Right hindlimb (tissue), 1 donor: ENCODE data around the gene MAPK1.
A peak's percentile ranks its signal among the peaks of the same experiment; 100 is the strongest.

Experiments
- DNase-seq: peaks from one replicate; pipeline ENCODE4 v3.0.0-alpha.2; 2018

MAPK1 gene

DNA sequence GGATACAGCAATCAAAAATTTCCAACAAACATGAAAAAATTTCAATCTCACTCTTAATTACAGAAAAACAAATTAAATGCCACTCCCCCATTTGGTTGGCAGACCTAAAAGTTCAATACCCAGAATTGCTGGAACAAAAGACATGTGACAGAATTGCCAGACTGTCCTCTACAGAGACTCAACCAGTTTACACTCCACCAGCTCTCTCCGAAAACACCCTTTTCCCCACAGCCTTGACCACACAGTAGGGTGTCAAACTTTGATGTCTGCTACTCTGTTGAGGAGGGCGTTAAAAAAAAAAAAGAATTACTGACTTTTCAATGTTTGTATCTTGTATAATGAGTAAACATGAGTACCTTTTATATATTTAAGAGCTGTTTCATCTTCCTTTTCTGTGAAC is 87.2 kb downstream of the MAPK1 start:
- DNase-seq: no peak

DNA sequence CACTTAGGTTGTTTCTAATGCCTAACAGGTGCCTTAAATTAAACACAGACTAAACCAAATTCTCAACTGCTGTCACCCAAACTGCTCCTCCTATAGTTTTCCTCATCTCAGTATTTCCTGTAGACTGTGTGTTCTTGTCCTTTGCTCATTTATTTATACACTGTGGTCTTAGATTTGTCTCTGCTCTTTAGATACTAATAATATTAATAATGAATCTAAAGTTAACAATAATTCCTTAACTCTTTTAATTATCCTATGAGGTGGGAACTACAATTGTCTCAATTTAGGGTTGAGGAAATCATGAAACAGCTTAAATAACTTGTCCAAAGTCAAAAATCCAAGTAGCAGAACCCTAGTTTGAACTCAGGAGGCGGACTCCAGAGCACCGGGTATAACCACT is 88.0 kb downstream of the MAPK1 start:
- DNase-seq: no peak

DNA sequence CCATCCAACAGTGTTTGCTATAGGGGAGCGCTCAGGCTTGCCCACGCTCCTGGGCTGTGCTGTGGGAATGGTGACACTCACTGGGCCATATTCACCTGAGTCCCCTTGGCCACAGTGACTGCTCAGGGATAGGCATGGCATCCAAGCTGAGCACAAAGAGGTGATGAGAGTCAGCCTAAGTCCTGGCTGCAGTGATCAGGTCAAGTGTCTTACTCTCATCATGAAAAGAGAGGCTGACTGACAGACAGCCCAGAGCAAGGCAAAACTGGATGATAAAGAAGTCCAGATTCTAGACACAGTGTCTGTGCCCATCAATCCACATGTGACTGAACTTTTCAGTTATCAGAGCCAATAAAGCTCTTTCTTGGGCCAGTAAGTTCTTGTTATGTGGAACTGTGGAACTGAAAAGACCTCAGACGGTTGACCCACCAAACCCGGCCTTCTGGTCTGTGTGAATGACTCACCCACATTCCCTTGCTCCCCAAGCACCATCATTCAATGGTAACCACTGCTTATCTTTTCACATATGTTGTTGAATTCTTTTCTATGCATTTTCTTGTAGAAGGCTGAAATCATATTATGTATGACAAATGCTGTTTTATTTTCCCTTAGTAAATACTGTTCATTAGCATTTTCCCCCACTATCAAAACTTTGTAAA is 88.6 kb downstream of the MAPK1 start:
- no peak for DNase-seq

GRCh38 chr22:21771631-21771976 is 95.8 kb downstream of the MAPK1 start:
- no peak for DNase-seq

GRCh38 chr22:21768435-21768834 is 99.0 kb downstream of the MAPK1 start:
- no peak for DNase-seq

DNA sequence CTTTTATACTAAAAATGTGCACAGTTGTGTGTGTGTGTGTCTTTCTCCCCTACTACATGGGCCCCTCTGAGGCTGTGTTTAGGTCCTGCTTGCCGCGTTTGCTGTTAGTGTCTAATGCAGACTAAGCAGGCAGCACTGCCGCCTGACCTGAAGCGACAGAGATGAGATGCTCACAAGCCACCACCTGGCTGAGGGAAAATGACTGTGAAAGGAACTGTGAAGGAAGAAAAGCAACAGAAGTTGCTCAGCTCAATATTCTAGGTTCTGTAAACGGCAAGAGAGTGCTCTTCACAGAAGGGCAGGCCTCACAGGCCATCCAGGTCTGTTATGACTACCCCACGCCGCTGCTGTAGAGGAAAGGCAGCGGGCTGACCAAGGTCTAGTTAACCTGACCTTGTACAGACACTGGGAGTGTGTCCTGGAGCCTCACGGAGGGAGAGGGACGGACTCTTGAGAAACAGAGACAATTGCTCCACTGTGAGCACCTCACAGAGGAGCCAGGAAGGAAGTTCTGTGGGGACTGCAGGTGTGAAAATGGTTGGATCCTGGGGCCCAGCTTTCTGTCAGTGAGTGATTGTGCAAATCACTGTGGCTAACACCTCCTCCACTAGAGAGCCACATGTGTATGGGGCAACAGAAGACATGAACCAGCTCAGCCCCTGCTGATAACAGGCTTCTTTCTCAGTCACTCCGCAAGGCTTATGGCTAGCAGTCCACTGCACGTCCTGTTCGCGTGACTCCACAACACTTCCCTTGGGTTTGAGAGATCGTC is 100.6 kb downstream of the MAPK1 start:
- no peak for DNase-seq

GRCh38 chr22:21765909-21766529 is 101.4 kb downstream of the MAPK1 start:
- DNase-seq: no peak

- DNase-seq: no peak
Measured at GRCh38 chr22:21764038-21764804, 103.2 kb downstream of the MAPK1 start.

- no peak for DNase-seq
Measured at GRCh38 chr22:21762712-21763581, 104.5 kb downstream of the MAPK1 start.

DNA sequence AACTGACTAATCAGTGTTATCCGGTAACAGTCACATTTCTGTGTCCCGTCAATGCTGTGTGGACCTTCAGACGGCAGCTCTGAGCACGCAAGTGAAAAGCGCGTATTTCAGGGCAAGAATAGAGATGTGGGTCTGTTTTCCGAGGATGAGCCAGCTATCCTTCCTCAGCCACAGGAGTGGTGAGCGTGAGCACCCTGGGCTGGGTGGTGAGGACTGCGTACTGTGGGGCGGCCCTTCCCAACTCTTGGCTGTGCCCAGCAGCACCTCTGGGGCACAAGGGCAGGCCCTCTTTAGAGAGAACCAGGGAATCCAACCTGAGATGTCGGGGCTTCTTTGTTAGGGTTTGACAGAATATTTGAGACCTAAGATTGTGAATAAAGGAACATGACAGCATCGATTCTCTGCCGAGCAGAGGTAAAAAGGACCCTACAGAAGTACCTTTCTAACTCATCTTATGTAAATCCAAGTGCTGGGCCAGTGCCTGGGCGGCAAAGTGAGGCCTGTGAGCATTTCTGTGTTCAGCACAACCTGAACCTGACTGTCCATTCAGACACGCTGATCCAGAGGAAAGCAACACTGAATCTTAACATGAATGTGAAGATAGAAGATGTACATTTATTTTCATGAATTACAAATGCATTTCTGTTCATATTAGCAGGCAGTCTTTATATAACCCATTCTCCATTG is 105.3 kb downstream of the MAPK1 start:
- DNase-seq: no peak

GRCh38 chr22:21761086-21761485 is 106.4 kb downstream of the MAPK1 start:
- DNase-seq: no peak

DNA sequence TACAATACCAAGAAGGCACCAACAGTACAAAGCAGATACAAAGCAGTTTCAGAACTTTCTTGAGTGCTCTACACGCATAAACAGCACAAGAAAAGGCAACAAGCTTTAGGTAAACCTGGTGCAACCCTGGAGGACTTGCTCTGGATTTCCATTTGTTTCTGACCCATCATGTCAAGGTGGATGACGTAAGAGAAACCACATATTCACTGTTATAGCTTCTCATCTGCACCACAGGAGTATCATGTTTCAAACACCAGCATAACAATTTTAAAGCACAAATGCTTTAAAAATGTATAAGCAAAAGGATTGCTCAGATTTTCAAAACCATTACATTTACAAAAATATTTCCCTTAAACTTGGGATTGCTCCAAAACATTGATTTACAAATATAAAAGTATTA is 106.8 kb downstream of the MAPK1 start:
- no peak for DNase-seq

DNA sequence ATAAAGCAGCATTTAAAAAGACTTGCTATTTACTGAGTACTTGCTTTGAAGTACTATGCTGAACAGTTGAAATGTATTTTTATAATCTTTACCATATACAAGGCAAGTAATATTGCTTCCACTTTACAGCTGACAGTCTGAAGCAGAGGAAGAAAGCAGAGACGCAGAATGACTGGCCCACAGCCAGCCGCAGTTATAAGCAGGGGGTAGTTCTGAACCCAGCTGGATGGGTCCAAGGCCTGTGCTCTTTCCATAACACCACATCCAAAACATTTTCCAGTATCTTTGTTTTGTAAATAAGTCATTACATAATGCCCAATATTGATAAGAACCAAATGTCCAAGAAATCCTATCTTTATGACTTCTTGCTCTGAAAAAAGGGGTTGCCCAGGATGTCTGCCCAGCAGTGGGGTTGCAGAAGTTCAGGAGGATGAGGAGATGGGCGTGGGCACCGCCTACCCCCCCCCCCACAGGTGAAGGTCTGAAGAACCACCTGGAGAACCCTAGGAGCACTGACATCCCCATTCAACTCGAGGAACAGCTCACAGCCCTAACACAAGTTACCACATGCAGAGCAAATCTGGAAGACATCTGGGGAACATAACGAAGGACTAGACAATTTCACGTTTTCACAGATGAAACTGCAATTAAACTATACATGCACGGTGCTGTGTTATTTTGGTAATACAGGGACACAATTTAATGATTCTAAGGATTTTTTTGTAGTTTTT is 107.6 kb downstream of the MAPK1 start:
- no peak for DNase-seq

GRCh38 chr22:21759093-21759492 is 108.4 kb downstream of the MAPK1 start:
- DNase-seq: no peak

- DNase-seq: no peak
Measured at GRCh38 chr22:21758091-21758864, 109.2 kb downstream of the MAPK1 start.

- no peak for DNase-seq
Measured at GRCh38 chr22:21755851-21756284, 111.6 kb downstream of the MAPK1 start.

GRCh38 chr22:21754523-21754922 is 112.9 kb downstream of the MAPK1 start:
- peak; percentile 55 for DNase-seq

DNA sequence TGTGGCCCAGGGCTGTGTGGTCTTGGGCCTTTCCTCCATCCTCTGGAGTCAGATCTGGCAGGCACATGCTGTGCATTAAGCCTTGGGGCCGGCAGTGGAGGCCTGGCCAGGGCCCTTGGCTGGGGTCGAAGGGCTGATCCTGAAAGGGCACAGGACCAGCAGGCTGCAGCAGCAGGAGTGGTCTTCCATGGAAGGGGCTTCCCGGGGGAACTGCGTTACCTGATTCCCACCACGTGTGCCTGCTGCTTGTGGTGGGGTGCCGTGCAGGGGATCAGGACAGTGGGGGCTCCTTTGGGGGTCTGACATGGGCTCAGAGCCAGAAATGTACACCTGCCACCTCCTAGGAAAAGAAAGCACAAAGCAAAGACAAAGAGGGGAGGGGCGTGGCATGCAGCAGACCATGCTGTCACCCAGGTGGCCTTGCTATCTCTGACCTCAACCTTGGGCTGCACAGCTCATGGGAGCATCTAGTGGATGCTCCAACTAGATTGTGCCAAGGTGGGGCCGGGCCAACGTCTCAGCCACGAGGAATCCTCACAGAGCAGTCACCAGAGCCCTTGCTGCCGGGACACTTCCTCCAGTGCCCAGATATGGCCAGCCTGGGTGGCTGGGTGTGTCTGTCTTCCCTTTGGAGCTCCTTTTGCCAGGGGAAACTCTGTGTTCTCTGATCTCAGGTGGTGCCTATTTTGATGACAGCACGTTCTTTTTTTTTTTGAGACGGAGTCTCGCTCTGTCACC is 113.9 kb downstream of the MAPK1 start:
- DNase-seq: no peak

- DNase-seq: no peak
Measured at GRCh38 chr22:21752276-21752675, 115.2 kb downstream of the MAPK1 start.

DNA sequence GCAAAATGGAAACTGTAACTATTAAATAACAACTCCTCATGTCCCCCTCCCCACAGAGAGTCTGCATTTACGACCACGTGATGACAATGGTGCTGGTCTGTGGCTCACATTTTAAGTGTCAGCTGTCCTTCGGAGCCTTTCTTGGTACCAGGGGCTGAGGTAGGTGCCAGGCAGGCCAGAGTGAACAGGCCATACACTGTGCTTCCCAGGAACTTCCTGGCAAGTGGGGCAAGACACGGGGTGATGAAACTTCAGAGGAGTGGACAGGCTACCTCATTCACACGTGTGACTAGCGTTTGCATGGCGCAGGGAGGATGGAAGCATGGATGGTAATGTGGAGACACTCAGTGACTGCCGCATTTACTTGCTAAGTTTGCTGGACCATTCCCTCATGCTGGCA is 121.5 kb downstream of the MAPK1 start:
- DNase-seq: no peak
